ENCODE results near the gene MRPL53.

GRCh38 chr2:74488643-74489481, 16.4 kb upstream of the MRPL53 start:
- TF ChIP-seq CTCF (IDR thresholded peaks at IDR 0.05) (no peak), REST (IDR thresholded peaks at IDR 0.05; ENCODE audit: insufficient read depth in 1 of 2, low read depth in 2 of 2, low read length in 1 of 2) (no peak), TCF7L2 (IDR thresholded peaks at IDR 0.05; ENCODE audit: low read depth, low read length) (no peak), SIN3A (IDR thresholded peaks at IDR 0.05; ENCODE audit: borderline replicate concordance, insufficient read depth, low read depth, low read length) (no peak)

All from Panc1 (cell line).